ENCODE results near the gene HBS1L. TPM values are rescaled to one million over a fixed set of nuclear protein-coding genes. Genes with fewer than 3 reads are reported as not detected.

Gene HBS1L
- total and polyA plus RNA-seq, 9 of the 15 experiments (the other 6 are each of a cell fraction or from before 2014, with no cell fraction given): 101 to 199 (median 145) TPM

GRCh38 chr6:134980846-134981245, 73.8 kb downstream of the HBS1L start (continued):
- no peak for TF ChIP-seq CREBBP (IDR thresholded peaks at IDR 0.05; ENCODE audit: low read depth, low read length)
- 0 out of 2 replicates have a peak, but pooled peaks have one; percentile 30 for TF ChIP-seq L3MBTL2 (IDR thresholded peaks at IDR 0.05)
- peak; percentile 45 for TF ChIP-seq PKNOX1 (IDR thresholded peaks at IDR 0.05)
- peak; percentile 74 for TF ChIP-seq MEIS2 (IDR thresholded peaks at IDR 0.05; ENCODE audit: partially characterized antibody)
- 0 out of 2 replicates have a peak, but pooled peaks have one; percentile 18 for TF ChIP-seq TRIM28 (IDR thresholded peaks at IDR 0.05)
- peak; percentile 4 for TF ChIP-seq ZFP36 (IDR thresholded peaks at IDR 0.05; ENCODE audit: low read depth, low read length, partially characterized antibody)
- TF ChIP-seq CHCHD3 (CRISPR knock-in tag; IDR thresholded peaks at IDR 0.05): no peak
- no peak; a peak in 1 of 6 replicates for TF ChIP-seq ZBTB11 (CRISPR knock-in tag; IDR thresholded peaks at IDR 0.05)
- peak; percentile 78 for TF ChIP-seq MAFG (tag; conservative IDR thresholded peaks at IDR 0.05)
- TF ChIP-seq SMARCA5 (IDR thresholded peaks at IDR 0.05): no peak
- peak; percentile 67 for TF ChIP-seq ZNF766 (CRISPR knock-in tag; conservative IDR thresholded peaks at IDR 0.05)
- peak; percentile 66; the same call in 1 of the 2 replicates for TF ChIP-seq ZBTB2 (IDR thresholded peaks at IDR 0.05)
- no peak for TF ChIP-seq SIN3A (IDR thresholded peaks at IDR 0.05; ENCODE audit: borderline replicate concordance in 2 of 2, control insufficient read depth in 1 of 2, low read depth in 2 of 2, low read length in 2 of 2)
- peak; percentile 82 for TF ChIP-seq ZNF316 (IDR thresholded peaks at IDR 0.05)
- TF ChIP-seq TRIM24 (IDR thresholded peaks at IDR 0.05): peak; percentile 28 to 71; a peak in 2 of 4 replicates
- TF ChIP-seq NBN (IDR thresholded peaks at IDR 0.05; ENCODE audit: low read depth): peak; percentile 75; the same call in 1 of the 2 replicates
- no peak for TF ChIP-seq TCF15 (CRISPR knock-in tag; IDR thresholded peaks at IDR 0.05)
- TF ChIP-seq E2F8 (IDR thresholded peaks at IDR 0.05; ENCODE audit: low read depth, partially characterized antibody): peak; percentile 41
- TF ChIP-seq HSF4 (CRISPR knock-in tag; IDR thresholded peaks at IDR 0.05; ENCODE audit: borderline replicate concordance): no peak
